Mucosa of descending colon (tissue), 3 donors: Measurements from ENCODE around the gene STRA6. TPM values are rescaled to one million over a fixed set of nuclear protein-coding genes. Genes with fewer than 3 reads are reported as not detected.

Experiments
- ATAC-seq: fragments of 200-7000 bp; cut with Tn5 transposase; one replicate; pipeline ENCODE4 v1.9.1; 2020; ENCODE audit warnings: mild to moderate bottlenecking, moderate library complexity
- DNase-seq, 3 donors: peaks; one replicate each; pipeline ENCODE4 v3.0.0-alpha.2; 2020
- H3K36me3 ChIP-seq: fragments of 200-600 bp; one replicate; pipeline ENCODE4 v1.8.0; 2021; ENCODE audit warnings: low read depth, mild to moderate bottlenecking
- H3K4me1 ChIP-seq: fragments of 200-600 bp; one replicate; pipeline ENCODE4 v1.8.0; 2021; ENCODE audit warnings: low read depth, mild to moderate bottlenecking
- H3K4me3 ChIP-seq: fragments of 200-600 bp; one replicate; pipeline ENCODE4 v1.8.0; 2021; ENCODE audit warnings: mild to moderate bottlenecking
- H3K9me3 ChIP-seq: fragments of 200-600 bp; one replicate; pipeline ENCODE4 v1.8.0; 2021; ENCODE audit warnings: mild to moderate bottlenecking
- intact Hi-C, 2 donors: fragments of 100-400 bp; cut with DNase I in 1 of 2; cut with micrococcal nuclease in 1 of 2; formaldehyde crosslinking; loops; one replicate each; pipeline versions ENCODE4 v1.11.0 to v1.11.1; 2022; cut with DNase I, micrococcal nuclease
- total RNA-seq, 3 donors: library from RNA; stranded (reverse); fragmentation: NEBNext Ultra II Directional in 2 of 3; extraction: Animal tissue kit (Norgen Biotek cat#: 25700) in 2 of 3; gene quantifications; one replicate each; pipeline versions ENCODE4 v1.2.1 to v1.2.4, GENCODE V29; 2021 to 2023
- TF ChIP-seq, protein P1 (sequence below): fragments of 200-600 bp; IDR thresholded peaks from one replicate; pipeline ENCODE4 v1.8.0; 2022; ENCODE audit warnings: antibody characterized with exemption, mild to moderate bottlenecking
- donor health status: DM: no; HTN: no; CAD: no; lungs with moderate emphysema.
- donor health status: DM: no; HTN: no; CAD: no.
- donor health status: DM: no; HTN: yes; CAD: no.

STRA6 gene
- total RNA-seq, 3 donors from 2014 or later: 0.35 TPM; not detected in 2

DNA sequence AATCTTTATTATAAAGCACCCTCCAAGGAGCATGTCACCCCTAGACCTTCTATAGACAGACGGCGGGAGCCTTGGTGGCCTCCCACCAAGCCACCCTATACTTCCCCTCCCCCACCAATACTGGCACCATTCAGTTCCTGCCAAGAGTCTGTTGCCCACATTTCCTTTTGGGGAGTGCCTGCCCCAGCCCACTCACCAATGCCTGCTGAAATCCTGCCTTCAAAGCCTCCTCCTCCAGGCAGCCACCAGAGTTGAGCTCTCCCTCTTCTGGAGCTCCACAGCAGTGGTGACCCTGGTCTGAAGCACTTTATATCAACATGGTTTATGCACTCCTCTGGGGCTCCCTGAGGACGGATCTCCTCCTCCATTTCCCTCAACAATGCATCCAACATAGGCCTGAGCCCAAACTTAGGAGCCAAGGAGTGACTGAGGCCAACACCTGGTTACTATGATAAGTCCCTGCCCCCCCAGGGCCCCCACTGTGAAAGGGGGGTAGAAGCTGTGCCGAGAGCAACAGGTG is 42.3 kb upstream of the STRA6 start:
- Histone ChIP-seq H3K36me3 (no peaks in the 10 kb centered on the region), H3K9me3 (no peaks in the 10 kb centered on the region), H3K4me3 (no peak overlapping the region), H3K4me1 (peaks cover 4% of the 10 kb centered on the region)
- intact Hi-C loops: no loop called here
- no peak for ATAC-seq
- TF ChIP-seq, protein P1, sequence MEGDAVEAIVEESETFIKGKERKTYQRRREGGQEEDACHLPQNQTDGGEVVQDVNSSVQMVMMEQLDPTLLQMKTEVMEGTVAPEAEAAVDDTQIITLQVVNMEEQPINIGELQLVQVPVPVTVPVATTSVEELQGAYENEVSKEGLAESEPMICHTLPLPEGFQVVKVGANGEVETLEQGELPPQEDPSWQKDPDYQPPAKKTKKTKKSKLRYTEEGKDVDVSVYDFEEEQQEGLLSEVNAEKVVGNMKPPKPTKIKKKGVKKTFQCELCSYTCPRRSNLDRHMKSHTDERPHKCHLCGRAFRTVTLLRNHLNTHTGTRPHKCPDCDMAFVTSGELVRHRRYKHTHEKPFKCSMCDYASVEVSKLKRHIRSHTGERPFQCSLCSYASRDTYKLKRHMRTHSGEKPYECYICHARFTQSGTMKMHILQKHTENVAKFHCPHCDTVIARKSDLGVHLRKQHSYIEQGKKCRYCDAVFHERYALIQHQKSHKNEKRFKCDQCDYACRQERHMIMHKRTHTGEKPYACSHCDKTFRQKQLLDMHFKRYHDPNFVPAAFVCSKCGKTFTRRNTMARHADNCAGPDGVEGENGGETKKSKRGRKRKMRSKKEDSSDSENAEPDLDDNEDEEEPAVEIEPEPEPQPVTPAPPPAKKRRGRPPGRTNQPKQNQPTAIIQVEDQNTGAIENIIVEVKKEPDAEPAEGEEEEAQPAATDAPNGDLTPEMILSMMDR: no peak
- no peak for DNase-seq

DNA sequence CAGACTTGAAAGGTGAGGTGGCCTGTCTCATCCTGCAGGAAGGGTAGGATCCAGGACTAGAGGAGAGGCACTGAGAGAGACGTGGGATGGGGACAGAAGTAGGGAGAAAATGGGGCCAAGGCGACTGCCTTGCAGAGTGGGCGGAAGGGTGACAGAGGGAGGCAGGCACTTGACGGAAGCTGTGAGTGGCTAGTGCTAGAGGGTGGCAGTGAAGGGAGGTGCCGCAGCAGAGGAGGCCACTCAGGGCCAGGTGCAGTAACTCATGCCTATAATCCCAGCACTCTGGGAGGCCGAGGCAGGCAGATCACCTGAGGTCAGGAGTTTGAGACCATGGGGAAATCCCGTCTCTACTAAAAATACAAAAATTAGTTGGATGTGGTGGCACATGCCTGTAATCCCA is 40.8 kb upstream of the STRA6 start:
- H3K4me3 ChIP-seq: no peak overlapping the region
- TF ChIP-seq, protein P1: no peak
- no peak for DNase-seq
- peaks cover 4% of the 10 kb centered on the region for H3K4me1 ChIP-seq
- no peaks in the 10 kb centered on the region for H3K36me3 ChIP-seq
- ATAC-seq: no peak
- no peaks in the 10 kb centered on the region for H3K9me3 ChIP-seq
- intact Hi-C loops: no loop called here

DNA sequence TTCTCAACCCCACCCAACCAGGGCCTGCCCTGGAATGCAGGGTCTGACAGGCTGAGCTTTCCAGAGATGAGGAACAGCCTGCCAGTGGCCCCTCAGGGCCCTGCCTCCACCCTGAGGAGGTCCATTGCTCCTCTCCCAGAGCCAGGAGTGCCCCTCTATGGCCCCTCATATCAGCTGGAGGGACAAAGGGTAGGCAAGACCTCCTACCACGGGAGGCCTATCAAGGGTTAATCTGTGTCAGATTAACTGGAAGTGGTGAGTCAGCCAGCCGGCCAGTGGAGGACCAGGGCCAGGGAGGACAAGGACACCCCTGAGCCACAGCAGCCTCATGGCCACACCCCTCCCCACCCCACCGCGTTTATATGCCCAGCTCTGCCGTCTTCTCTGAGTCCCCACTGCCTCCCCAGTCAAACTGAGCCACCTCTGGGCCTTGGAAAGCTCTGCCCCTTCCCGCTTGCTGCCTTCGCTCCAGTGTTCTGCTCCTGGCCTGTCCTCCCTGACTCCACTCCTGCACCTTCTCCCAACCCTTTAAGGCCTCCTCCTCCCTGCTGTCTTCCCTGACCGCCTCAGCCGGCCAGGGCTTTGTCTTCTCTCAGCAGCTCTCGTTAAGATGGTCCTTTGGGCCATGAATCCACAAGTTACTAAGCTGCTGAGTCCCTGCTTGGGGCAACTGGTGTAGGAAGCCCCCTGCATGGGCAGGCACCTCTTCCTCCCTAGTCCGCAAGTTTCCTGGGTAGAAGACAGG is 40.0 kb upstream of the STRA6 start:
- DNase-seq (no peak), ATAC-seq (peak; percentile 7)
- TF ChIP-seq, protein P1: no peak
- Histone ChIP-seq H3K4me1 (peaks cover 4% of the 10 kb centered on the region), H3K4me3 (no peak overlapping the region), H3K36me3 (no peaks in the 10 kb centered on the region), H3K9me3 (no peaks in the 10 kb centered on the region)
- intact Hi-C loops: no loop called here

DNA sequence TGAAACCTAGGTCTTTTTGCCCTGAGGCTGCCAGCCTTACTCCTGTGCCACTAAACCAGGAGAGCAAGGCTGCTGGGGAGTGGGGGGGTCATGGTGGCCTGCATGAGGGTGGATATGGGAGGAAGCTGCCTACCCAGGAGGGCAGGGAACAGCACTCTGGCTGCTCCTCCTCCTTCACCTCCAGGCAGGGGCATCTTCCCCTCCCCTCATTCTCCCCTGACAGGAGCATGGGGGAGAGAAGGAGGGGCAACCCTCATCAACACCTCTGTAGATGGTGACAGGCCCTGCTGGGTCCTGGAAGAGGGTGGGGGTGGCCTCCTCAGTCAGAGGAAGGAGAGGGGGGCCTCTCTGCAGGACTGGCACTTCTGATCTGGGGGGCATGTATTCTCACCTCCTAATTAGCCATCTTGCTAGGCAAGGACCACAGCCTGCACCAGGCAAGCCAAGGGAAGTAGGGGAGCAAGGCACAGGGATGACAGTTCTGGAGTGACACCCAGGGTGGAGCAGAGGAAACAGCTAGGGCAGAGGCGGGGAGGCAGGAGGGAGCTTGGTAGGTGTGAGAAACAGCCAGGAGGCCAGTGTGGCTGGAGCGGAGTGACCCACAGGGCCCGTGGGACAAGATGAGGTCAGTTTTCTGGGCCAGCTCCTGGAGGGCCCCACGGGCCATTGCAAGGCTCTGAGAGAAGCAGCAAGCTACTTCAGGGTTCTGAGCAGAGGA is 38.5 kb upstream of the STRA6 start:
- no peak for DNase-seq
- Histone ChIP-seq H3K4me3 (no peak overlapping the region), H3K4me1 (peaks cover 4% of the 10 kb centered on the region), H3K36me3 (no peaks in the 10 kb centered on the region), H3K9me3 (no peaks in the 10 kb centered on the region)
- no peak for ATAC-seq
- TF ChIP-seq, protein P1: no peak
- intact Hi-C loops: no loop called here

DNA sequence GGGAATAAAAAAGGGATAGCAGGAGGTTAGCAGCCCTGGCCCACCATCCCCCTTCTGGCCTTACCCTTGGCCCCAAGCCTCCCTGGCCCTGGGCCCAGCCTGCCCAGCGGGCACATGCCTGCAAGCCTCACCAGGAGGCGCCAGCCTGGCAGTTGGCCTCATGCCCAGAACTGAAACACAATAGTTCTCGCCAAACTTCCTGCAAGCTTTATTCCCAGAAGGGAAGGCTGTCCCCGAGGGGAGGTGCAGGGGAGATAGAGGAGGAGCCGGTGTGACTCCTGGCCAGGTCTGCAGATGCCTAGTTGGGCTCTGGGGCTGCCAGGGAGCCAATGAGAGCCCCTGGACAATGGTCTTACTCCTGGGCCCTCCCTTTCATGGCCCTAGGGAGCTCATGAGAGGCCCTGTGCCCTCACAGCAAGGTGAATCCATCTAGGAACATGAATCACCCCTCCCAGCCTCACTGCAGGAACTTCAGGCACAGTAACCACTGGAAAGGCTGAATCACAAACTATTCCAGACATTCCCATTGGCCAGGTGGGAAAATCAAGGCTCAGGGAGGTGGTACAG is 37.5 kb upstream of the STRA6 start:
- intact Hi-C loops: no loop called here
- Histone ChIP-seq H3K36me3 (no peaks in the 10 kb centered on the region), H3K4me3 (no peak overlapping the region), H3K9me3 (no peaks in the 10 kb centered on the region), H3K4me1 (peaks cover 10% of the 10 kb centered on the region)
- peak; percentile 86 to 91 (median 88) for DNase-seq
- TF ChIP-seq, protein P1: peak; percentile 62
- peak; percentile 81 for ATAC-seq
